H4 (cell line): ENCODE data around the gene COX4I1. TPM values are rescaled to one million over a fixed set of nuclear protein-coding genes. Genes with fewer than 3 reads are reported as not detected.
"Not testable (repeated sequence)": the region's sequence is repeated elsewhere in the genome, so short reads cannot be mapped to it uniquely, and the experiment has no call there.

ENCODE experiments used
- DNase-seq: peaks from one replicate; pipeline ENCODE4 v3.0.0-alpha.2; 2015; ENCODE audit warnings: low spot score
- total RNA-seq: library from RNA; depleted of rRNA; stranded (reverse); fragments of >200 nt; shearing (Covaris generic); gene quantifications from 2 replicates; pipeline ENCODE4 v1.2.3, GENCODE V29; 2014

The COX4I1 gene
- total RNA-seq, 1 experiment from 2014 or later: 685 TPM

DNA sequence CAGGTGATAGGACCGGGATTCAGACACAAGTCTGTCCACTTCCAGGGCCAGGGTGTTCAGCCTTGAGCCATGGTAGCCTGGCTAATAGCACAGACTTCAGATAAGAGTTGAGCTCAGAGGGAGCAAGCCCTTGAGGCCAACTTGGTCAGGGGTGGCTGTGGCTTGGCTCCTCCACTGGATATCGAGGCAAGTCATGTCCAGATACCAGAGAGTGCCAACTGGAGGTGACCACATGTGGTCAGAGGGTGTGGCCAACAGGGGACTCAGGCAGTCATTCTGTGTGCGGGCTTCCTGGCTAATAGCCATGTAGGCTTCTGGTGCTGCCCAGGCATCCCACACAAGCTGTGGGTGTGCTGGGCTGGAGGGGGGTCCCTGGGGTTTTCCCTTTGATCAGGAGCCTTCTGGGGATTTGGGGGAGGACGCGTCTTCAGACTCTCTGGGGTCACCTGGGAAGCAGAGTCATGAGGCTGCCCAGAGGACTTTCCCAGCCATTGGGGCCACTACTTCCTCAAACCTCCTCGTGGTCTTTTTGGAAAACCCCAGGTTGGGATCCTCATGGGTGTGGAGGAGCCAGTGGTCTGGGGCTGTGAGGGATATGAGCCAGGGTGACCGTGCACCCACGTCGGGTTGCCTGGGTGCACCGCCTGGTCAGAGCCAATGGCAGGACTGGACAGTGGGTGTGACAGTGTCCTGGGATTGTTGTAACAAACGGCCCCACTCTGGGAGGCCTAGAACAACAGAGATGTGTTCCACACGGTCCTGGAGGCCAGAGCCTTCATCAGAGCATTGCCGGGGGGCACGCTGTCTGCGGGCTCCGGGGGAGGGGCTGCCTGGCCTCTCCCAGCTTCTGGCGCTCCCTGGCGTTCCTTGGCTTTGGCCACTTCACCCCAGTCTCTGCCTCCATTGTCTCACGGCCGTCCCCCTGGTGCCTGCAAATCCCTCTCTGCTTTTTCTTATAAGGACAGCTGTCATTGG lies 25.0 kb downstream of the COX4I1 start:
- no peak for DNase-seq

DNA sequence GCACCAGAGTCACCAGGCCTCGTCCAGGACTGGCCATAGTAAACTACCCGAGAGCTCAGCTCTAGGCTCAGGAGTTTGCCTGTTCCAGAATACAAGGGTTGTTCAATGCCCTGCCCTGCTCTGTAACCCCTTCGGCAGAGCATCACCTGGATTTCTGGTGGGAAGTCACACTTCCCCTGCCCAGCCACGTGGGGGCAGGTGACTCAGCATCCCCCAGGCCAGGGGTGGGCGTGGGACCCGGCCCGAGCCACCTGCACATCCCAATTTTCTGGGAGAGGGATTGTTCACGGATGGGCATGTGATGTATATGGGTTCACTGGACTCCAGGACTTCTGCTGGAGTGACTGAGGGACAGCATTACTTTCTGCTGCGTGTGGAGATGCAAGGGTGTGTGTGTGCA lies 25.8 kb downstream of the COX4I1 start:
- no peak for DNase-seq

DNA sequence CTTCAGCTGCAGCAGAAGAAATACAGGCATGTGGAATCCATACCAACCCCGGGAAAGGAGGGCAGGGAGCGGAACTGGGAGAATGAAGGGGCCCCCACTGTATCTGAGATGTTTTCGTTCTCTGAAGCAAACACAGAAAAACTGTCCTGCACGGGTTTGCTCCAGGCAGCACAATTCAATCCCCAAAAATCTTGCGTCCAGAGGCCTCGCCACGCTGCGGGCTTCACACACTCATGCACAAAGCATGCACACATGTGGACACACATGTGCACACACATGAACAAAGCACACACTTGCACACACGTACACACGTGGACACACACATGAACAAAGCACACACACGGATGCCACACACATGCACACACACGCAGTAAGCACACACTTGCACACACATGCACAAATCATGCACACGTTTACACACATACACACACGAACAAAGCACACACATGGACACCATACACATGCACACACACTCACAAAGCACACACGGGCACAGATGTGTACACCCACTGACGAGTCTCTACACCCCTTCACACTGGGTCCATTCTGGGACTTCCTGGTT lies 27.3 kb downstream of the COX4I1 start:
- DNase-seq: no peak

DNA sequence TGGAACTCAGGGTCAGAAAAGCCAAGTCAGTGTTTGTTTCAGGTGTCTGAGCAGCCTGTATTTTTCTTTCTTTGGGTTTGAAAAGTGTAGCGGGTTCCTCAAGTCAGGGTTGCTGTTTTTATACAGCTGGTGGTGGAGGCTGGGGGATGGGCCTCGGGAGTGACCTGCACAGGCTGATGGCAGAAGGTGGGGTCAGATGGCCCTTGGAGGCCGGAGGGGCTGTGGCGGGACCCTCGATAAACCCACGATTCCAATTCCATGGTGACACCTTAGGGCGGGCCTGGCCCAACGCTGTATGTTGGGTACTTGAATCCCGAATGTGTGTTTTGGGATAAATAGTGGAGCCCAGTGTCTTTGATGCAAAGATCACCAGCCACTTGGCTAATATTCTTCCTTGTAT lies 28.7 kb downstream of the COX4I1 start:
- DNase-seq: no peak

DNA sequence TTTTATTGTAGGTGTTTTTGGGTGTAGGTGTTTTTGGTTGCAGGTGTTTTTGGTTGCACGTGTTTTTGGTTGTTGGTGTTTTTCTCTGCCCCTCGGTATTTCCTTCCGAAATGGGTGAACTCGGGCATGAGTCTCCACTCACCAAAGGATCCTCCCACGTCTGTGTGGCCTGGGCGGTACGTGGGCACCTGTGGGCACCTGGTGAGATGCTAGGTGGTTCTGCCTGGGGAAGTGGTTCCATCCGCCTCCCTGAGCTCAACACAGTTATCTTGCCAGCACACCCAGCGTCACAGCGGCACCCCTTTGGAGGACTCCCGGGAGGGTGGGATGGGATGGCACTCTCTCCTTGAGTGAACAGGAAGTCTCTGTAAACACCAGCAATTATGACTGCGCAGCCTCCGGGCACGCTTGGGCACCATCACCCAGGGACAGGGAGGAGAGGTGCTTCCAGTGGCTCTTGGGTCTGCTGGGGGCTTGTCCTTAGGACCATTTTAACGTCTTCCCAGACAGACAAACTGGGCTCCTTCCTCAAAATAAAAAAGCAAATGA lies 29.8 kb downstream of the COX4I1 start:
- DNase-seq: no peak

DNA sequence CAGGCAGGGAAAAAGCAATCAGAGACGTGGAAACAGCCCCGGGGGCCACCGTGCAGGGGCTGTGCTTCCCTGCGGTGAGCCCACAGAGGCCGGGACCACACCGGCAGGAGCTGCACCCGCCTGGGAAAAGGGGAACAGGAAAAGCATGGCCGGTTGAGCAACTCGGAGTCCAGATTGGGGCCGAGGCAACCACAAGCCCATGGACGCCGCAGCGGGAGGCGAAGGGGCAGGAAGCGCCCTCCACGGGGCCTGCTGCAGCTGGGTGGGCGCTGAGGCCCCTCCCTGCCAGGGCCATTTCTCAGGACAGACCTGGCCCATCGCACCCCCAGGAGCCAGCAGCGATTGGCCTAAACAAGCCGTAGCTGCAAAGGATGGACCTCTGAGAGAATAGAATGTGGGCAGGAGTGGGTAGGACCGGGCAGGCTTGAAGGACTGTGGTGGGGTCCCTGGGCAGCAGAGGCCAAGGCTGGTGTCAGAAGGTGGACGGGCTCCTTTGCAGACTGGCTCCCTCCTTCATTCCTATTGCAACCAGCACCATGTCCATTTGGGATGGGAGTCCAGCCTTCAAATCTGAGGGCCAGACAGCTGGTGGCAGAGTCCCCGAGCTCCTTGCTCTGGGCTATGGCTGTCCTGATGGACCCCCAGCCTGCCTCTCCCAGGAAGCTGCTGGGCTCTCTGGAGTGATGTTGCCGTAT lies 30.4 kb downstream of the COX4I1 start:
- no peak for DNase-seq

DNA sequence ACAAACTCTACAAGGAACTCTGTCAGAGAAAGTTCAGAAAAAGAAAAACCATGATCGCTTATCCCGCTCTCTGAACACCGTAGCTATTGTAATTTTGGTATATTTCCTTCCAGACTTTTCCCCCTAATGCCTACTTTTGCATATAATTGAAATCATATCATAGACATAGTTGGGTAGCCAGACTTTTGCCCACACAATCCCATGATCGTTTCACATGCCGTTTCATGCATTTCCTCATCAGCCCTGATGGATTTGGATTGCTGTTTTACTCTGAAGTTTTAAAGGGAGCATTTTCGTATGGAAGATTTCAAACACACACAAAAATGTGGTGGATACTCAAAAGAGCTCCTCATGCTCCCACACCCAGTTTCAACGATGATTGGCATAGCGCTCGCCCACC lies 31.3 kb downstream of the COX4I1 start:
- DNase-seq: no peak

DNA sequence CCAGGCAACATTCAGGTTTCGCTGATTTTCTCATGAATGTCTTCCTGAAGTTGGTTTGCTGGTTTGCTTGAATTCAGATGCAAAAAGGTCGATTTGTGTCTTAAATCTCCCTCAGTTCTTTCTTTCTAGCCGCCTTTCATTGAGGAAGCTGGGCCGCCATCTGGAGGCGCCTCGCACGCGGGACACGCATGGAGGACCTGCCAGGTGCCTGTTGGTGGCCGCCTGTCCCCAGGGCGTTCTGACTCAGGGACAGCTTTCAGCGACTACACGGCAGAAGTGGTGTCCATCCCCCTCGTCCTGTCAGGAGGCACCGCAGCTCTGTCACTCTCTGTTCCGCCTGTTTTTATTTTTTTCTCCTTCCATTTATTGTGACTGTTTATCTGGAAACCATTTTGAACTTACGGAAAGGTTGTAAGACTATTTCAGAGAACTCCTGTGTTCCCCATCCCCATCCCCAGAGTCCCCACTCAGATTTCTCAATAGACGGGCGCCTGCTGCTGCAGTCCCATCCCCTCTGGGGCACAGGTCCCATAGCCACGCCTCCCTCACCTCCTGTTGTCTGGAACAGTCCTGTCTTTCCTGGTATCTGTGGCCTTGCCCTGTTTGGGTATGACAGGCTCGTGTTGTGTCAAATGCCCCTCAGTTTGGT lies 33.2 kb downstream of the COX4I1 start:
- no peak for DNase-seq

DNA sequence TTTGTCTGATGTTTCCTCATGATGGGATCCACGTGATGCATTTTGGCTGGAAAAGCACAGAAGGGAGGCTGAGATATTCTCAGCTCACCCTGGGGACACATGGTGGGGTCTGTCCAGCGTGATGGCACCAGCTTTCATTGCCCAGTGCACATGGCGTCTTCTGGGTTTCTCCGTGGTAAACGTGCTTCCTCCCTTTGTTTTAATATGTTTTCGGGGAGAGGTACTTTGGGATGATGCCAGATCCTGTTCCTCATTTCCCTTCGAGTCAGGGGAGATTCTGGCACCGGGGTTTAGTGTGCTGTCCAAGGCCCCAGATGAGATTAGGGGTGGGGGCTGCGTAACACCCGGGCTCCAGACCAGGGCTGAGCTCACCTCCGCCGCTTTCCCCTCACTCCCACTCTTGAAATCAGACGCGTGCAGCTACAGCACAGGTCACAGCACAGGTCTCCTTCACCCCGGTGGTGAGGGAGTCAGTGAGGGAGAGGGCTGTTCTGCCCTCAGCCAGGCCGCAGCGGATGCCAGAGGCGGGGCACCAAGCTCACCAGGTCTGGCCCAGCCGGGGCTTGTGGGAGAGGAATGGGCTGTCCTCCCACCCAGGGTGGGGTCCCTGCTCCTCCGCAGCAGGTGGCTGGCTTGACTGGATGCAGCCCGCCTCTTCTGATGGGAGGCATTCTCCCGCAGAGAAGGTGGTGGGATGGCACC lies 33.9 kb downstream of the COX4I1 start:
- no peak for DNase-seq

DNA sequence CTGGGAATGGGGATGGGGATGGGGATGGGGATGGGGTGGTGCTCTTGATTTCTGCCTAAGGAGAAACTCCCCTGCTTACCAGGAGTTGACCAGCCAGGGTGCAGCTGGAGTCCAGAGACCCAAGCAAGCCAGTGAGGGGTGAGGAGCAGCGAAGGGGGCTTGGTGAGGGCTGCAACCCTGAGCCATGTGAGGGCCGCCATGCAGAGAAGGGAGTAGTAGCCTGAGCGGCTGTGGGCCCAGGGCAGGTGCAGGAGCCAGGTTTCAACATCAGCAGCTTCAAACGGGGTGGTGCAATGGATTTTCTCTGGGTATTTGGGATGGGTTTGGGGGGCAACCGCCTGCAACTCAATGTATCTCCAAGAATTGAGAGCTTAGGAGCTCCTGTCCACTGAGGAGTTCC lies 35.2 kb downstream of the COX4I1 start:
- DNase-seq: no peak

DNA sequence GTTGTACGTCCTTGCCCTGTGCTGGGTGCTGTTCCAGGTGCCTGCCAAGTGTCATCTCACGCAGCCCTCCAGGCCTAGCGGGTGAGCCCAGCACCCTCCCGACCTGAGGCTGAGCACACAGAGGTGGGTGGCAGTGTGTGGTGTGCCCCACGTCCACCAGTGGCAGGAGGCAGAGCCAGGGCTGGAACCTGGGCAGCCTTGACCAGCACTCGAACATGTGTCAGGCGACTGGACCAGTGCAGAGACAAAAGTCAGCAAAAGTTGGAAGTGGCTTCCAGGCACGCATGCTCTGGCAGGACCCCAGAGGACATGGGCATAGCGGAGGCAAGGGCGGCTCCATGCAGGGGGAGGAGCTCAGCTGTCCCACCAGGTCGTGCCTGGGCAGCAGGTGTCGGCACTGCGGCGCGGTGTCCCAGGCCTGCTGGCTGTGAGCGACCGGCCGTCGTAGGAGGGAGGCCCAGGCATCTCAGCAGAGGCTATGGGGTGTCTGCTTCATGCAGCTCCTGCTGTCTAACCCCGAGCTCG lies 35.8 kb downstream of the COX4I1 start:
- DNase-seq: no peak

DNA sequence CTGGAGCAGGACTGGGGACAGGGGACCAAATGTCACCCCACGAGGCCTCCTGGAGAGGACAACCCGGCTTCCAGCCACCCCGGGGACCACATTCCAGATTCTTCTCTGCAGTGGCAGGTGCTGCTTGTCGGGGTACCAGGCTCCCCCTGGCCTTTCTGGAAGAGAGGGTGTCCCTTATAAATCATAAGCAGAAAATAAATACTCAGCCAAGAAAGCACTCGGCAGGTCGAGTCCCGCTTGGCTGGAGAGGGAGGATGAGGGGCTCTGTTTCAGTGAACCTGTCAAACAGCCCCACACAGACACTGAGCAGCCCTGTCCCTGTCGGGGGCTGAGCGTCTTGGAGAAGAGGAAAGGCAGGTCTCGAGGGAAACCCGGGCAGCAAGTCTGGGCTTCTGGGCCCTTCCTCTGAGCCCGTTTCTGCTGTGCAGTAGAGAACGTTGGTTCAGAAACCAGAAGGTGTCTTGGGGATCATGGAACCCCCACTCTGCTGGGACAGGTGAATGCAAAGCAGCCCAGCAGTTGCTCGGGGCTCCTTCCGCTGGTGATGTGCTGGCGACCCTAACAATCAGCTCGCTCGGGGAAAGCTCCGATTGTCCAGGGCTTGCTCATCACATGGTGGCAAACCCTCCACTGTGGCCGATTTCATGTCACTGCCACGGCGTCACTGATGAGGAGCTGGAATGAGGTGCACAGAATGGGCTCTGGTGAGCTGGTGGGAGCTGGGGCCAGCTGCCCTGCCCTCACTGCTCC lies 36.6 kb downstream of the COX4I1 start:
- no peak for DNase-seq

DNA sequence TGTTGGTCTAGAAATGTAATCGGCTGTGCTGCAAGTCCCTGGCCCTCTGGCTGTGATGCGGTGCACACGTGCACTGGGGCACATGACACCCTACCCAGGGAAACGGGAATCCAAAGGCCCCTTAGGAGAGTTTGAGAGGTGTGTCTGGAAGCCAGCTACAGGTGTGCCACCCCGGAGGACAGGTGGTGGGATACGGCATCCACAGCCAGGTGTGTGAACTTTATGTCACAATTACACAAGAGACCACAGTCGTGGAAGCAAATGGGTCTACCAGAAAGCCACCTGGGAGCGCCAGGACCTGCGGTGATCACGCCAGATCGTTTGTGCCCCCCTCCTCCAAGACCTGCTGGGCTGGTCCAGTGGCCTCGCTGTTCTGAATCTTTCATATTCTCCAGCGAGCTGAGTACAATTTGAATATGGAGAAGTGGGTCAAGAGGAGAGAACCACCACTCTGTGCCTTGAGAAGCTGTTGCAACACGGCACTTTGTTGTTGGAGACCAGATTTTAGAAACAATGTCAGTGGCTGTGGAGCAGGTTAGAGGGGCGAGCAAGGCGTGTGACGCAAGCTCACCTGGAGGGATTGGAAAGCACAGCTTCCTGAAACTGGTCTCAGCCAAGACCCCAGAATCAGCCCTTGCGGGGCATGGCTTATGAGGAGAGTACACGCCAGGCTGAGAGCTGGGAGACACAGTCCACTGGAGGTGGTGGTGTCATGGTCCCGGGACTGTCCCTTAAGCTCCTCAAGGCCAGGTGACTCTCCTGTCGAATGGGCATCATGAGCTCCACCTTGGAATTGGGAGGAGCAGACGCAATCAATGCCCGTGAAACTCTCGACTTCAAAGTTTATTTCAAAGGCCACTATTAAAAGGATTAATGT lies 37.4 kb downstream of the COX4I1 start:
- no peak for DNase-seq

DNA sequence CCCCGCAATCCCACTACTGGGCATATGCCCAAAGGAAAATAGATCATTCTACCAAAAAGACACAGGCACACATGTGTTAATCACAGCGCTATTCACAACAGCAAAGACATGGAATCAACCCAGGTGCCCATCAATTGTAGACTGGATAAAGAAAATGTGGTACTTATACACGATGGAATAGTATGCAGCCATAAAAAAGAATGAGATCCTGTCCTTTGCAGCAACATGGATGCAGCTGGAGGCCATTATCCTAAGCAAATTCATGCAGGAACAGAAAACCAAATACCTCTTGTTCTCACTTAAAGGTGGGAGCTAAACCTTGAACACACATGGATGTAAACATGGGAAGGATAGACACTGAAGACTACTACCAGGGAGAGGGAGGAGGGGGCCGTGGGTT lies 38.2 kb downstream of the COX4I1 start:
- DNase-seq: not testable (repeated sequence)

DNA sequence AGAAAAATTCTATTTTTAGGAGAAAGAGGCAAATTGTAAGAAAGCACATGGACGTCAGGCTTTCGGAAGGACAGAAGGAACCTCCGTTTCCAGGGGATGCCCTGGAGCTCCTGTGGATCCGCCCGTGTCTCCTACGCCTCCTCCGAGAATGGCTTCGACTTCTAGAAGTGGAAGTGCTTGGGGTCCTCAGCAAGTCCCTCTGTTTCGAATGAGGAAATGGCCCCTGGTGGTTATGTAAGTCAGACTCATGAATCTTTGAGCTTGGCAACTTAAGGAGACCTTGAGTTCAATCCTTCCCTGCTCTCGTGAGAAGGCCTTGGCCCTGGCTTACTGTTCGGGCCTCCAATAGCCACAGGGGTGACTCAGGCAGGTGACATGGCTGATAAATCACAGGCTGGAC lies 38.9 kb downstream of the COX4I1 start:
- DNase-seq: no peak

DNA sequence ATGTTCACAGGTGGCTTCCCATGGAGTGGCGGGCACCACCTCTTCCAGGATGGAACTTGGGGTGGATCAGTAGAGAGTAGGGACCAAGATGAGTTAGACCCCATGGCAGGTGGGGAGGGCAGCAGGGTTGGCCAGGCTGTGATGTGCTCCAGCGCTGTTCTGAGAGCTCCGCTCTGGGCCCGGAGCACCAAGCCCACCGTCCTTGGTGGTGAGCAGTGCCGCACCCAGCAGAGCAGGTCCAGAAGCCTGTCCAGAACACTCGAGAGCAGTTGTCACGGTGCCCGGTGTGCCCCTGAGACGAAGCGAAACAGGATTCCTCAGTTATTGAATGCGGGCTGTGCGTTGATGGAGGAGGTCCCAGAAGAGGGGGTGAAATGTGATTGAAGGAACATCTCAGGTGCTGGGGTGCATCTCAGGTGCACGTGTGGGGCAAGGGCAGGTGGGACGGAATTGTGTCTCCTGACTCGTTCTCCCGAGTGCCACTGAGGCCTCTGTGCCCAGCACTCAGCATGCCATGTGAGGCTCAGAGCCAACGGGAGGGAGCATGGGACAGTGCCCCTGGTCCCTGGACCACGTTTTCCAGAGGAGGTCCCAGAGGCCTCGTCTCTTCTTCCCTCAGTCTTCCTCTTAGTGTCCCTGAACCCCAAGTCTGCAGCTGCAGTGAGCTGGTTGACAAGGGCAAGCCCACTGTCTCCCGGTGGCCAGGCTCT lies 39.5 kb downstream of the COX4I1 start:
- DNase-seq: no peak

DNA sequence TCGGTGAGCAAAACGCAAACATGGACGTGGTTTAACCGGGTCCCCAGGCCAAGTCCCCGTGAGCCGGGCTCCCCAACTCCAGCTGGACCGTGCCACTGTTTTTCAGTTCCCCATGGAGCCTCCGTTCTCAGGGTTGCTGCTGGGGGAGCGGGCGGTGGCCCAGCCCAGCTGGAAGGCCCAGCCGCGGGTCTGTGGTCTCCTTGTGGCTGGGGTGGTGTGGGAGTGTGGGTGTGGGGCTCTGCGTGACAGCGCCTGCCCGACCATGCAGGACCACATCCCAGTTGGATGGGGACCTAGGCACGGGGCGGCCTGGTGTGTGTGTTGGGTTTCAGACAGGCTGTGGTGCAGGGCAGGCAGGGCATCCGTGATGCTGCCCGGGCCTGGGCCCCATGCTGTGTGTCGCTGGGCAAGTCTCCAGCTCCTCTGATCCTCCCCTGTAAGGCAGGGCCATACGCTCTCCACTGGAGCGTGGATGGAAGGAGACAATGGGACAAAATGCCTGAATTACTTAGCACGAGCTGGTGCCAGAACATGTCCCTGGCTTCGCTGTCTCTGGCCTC lies 40.3 kb downstream of the COX4I1 start:
- no peak for DNase-seq

DNA sequence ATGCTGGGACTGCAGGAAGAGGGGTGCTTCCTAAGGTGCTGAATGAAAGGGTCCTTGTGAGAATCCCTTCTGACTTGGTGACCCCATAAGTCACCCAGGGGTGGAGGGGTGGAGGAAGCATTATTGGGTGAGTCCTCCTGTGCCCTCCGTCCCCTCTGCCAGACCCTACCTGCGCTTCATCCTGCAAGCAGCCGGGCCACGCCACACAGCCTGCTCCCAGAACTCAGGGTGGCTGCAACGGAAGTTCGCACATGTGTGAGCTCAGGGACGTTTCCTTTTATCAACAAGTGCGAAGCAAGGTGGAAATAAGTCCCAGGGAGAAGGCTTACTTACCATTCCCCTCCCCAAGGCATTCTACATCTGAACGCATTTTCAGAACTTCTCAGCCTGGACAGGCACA lies 40.9 kb downstream of the COX4I1 start:
- no peak for DNase-seq
